ENCODE data around the gene PRDM15. TPM values are rescaled to one million over a fixed set of nuclear protein-coding genes. Genes with fewer than 3 reads are reported as not detected.

PRDM15 gene
- total and polyA plus RNA-seq, 8 donors, result 6.2 to 10.0 (median 7.3) TPM

- no peak for TF ChIP-seq CTCF (IDR thresholded peaks at IDR 0.05)
- ATAC-seq, result no peak
- H3K4me1 ChIP-seq, result no peaks in the 10 kb centered on the region
- DNase-seq, result peak in 1 of 4 donors; percentile 66
- H3K27me3 ChIP-seq, result no peaks in the 10 kb centered on the region
- H3K36me3 ChIP-seq, result peaks cover 0 to 52% of the 10 kb centered on the region in 2 donors
- H3K9me3 ChIP-seq, result no peaks in the 10 kb centered on the region
- H3K27ac ChIP-seq, result no peak overlapping the region
- intact Hi-C loops (cut with DNase I), result no loop called here
- H3K4me3 ChIP-seq, result no peak overlapping the region
Observed at GRCh38 chr21:41827951-41828883, 50.9 kb downstream of the PRDM15 start.

GRCh38 chr21:41825881-41826280 is 53.3 kb downstream of the PRDM15 start:
- no peak for ATAC-seq
- Histone ChIP-seq H3K36me3 (peaks cover 0 to 56% of the 10 kb centered on the region in 2 donors), H3K9me3 (no peaks in the 10 kb centered on the region), H3K27me3 (no peaks in the 10 kb centered on the region), H3K4me1 (no peaks in the 10 kb centered on the region), H3K27ac (no peak overlapping the region), H3K4me3 (no peak overlapping the region)
- peak in 1 of 4 donors; percentile 49 for DNase-seq
- intact Hi-C loops (cut with DNase I), result no loop called here
- TF ChIP-seq CTCF (IDR thresholded peaks at IDR 0.05), result no peak

GRCh38 chr21:41825216-41825615 is 53.9 kb downstream of the PRDM15 start:
- TF ChIP-seq CTCF (IDR thresholded peaks at IDR 0.05), result no peak
- Histone ChIP-seq H3K9me3 (no peaks in the 10 kb centered on the region), H3K4me3 (no peak overlapping the region), H3K4me1 (no peaks in the 10 kb centered on the region), H3K27me3 (no peaks in the 10 kb centered on the region), H3K36me3 (peaks cover 0 to 56% of the 10 kb centered on the region in 2 donors), H3K27ac (no peak overlapping the region)
- intact Hi-C loops (cut with DNase I), result no loop called here
- ATAC-seq, result no peak
- peak in 1 of 4 donors; percentile 55 for DNase-seq

GRCh38 chr21:41824466-41825207 is 54.5 kb downstream of the PRDM15 start:
- intact Hi-C loops (cut with DNase I), result no loop called here
- Histone ChIP-seq H3K36me3 (peaks cover 0 to 60% of the 10 kb centered on the region in 2 donors), H3K9me3 (no peaks in the 10 kb centered on the region), H3K4me3 (no peak overlapping the region), H3K4me1 (no peaks in the 10 kb centered on the region), H3K27ac (no peak overlapping the region), H3K27me3 (no peaks in the 10 kb centered on the region)
- DNase-seq (peak in 1 of 4 donors; percentile 65), ATAC-seq (no peak)
- TF ChIP-seq CTCF (IDR thresholded peaks at IDR 0.05), result no peak

- intact Hi-C loops (cut with DNase I), result no loop called here
- Histone ChIP-seq H3K36me3 (peaks cover 0 to 66% of the 10 kb centered on the region in 2 donors), H3K27me3 (no peaks in the 10 kb centered on the region), H3K9me3 (no peaks in the 10 kb centered on the region), H3K4me3 (no peak overlapping the region), H3K27ac (no peak overlapping the region), H3K4me1 (no peaks in the 10 kb centered on the region)
- TF ChIP-seq CTCF (IDR thresholded peaks at IDR 0.05), result no peak
- DNase-seq (peak in 1 of 4 donors; percentile 46), ATAC-seq (no peak)
Observed at GRCh38 chr21:41823906-41824305, 55.2 kb downstream of the PRDM15 start.

All from left lung (tissue), 10 donors.